Naive B cell (primary cell): ENCODE measurements around the gene KRT27. TPM values are rescaled to one million over a fixed set of nuclear protein-coding genes. Genes with fewer than 3 reads are reported as not detected.

Experiments used
- ATAC-seq, 2 donors: fragments of 150-1000 bp; cut with Tn5 transposase; 2 replicates each; pipeline ENCODE4 v1.10.0; 2021; ENCODE audit warnings: low read depth in 2 of 2, mild to moderate bottlenecking in 2 of 2, moderate library complexity in 2 of 2
- DNase-seq: peaks from one replicate; pipeline ENCODE4 v3.0.0; 2022
- H3K27ac Mint-ChIP-seq, 6 donors: one replicate each; pipeline ENCODE4 v1.8.0; 2020 to 2022; ENCODE audit warnings: mild to moderate bottlenecking in 6 of 6, mixed read lengths in 6 of 6, moderate library complexity in 5 of 6, inconsistent platforms in 2 of 6
- H3K27me3 Mint-ChIP-seq, 3 donors: one replicate each; pipeline ENCODE4 v1.8.0; 2021 to 2022; ENCODE audit warnings: mixed read lengths in 3 of 3, mild to moderate bottlenecking in 1 of 3
- H3K36me3 Mint-ChIP-seq, 2 donors: one replicate each; pipeline ENCODE4 v1.8.0; 2020 to 2022; ENCODE audit warnings: mixed read lengths in 2 of 2, inconsistent platforms in 1 of 2, mild to moderate bottlenecking in 1 of 2
- H3K4me1 Mint-ChIP-seq, 3 donors: one replicate each; pipeline ENCODE4 v1.8.0; 2020 to 2022; ENCODE audit warnings: mixed read lengths in 3 of 3, inconsistent platforms in 1 of 3, mild to moderate bottlenecking in 1 of 3, moderate library complexity in 1 of 3
- H3K4me3 Mint-ChIP-seq, 8 donors: one replicate each; pipeline ENCODE4 v1.8.0; 2020 to 2022; ENCODE audit warnings: mild to moderate bottlenecking in 8 of 8, mixed read lengths in 8 of 8, moderate library complexity in 8 of 8, inconsistent platforms in 2 of 8
- H3K9me3 Mint-ChIP-seq, 7 donors: one replicate each; pipeline ENCODE4 v1.8.0; 2020 to 2022; ENCODE audit warnings: mixed read lengths in 7 of 7, mild to moderate bottlenecking in 5 of 7, inconsistent platforms in 2 of 7, moderate library complexity in 1 of 7
- polyA plus RNA-seq, 6 donors: library from polyadenylated mRNA; unstranded; fragments of 300-500 nt; fragmentation: Illumina TruSeq; gene quantifications; one replicate each; pipeline ENCODE4 v1.2.3, GENCODE V29; 2021; ENCODE audit warnings: low read depth in 6 of 6

Gene KRT27
- polyA plus RNA-seq, 6 donors from 2014 or later = 0.53 TPM; not detected in 5

DNA sequence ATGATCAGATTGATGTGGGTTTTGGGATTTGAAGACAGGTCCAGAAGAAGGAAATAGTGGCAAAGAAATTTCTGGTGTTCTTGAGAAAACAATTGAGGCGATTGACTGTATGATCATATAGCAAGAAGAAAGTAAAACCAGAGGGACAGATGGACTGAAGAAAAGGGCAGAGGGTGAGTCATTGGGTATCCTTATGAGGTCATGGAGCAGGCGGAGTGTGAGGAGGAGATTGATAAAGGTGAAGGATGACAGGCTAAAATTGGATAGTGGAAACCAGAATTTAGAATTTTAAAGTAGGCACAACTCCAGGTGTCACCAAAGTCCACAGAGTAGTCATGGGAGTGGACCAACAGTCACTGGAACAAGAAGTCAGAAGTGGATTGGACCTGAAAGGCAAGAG is 18.8 kb upstream of the KRT27 start:
- peaks cover 0 to 16% of the 10 kb centered on the region in 2 donors for H3K36me3 Mint-ChIP-seq
- H3K4me3 Mint-ChIP-seq = no peak overlapping the region
- peaks cover 0 to 6% (median 0%) of the 10 kb centered on the region in 7 donors for H3K9me3 Mint-ChIP-seq
- H3K27me3 Mint-ChIP-seq = peaks cover 24 to 35% (median 34%) of the 10 kb centered on the region in 3 donors
- H3K4me1 Mint-ChIP-seq = peaks cover 0 to 5% (median 3%) of the 10 kb centered on the region in 3 donors
- no peak for ATAC-seq
- no peak for DNase-seq
- no peak overlapping the region for H3K27ac Mint-ChIP-seq

DNA sequence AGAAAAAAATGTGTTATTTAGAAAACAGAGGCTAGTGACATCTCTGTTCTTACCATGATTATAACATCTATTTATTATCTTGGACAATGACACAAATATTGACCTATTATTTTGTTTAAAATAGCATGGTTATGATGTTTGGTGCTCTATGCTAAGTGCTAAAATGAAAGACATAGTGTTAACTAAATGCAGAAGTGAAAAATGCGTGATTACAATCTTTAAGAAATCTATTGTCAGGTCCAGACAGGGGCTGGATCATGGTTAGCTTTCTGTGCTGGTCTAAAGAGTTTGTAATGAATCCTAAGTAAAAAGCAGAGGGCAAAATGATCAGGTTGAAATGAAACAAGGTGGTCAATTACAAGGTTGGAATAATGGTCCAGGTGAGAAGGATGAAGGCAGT is 18.0 kb upstream of the KRT27 start:
- Mint-ChIP-seq H3K4me1 (peaks cover 0 to 5% (median 3%) of the 10 kb centered on the region in 3 donors), H3K27me3 (peaks cover 27 to 35% (median 35%) of the 10 kb centered on the region in 3 donors), H3K9me3 (peaks cover 0 to 5% (median 0%) of the 10 kb centered on the region in 7 donors), H3K36me3 (peaks cover 0 to 15% of the 10 kb centered on the region in 2 donors), H3K4me3 (no peak overlapping the region), H3K27ac (no peak overlapping the region)
- DNase-seq (no peak), ATAC-seq (no peak)

DNA sequence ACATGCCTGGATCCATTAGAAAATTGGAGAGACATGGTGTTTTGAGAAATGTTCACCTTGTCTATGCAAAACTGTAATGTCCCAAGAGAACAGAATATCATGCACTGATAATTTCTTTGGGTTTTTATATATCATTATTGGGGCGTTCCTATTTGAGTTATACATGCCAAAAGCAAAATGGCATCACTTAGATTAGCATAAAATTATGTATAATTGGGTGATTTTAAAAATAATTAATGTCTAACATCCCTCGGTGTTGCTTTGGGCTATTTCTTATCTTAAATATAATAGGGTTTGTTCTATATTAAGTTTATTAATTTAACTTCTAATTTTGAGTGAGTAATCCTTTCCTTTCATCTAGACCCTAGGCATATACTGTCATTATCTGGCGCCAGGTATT is 17.5 kb upstream of the KRT27 start, which contains the start of gene KRT28:
KRT28 (minus strand) TSS at position 101 of the 400 bp plus-strand sequence; CDS start at position 35, 66 bp downstream.
- DNase-seq (no peak), ATAC-seq (no peak)
- no peak within 1 kb of the TSS for H3K27ac Mint-ChIP-seq
- H3K9me3 Mint-ChIP-seq = peaks cover 0 to 1% (median 0%) of the 10 kb centered on the region in 7 donors
- peaks cover 27 to 34% (median 33%) of the 10 kb centered on the region in 3 donors for H3K27me3 Mint-ChIP-seq
- H3K4me1 Mint-ChIP-seq = peaks cover 0 to 5% (median 3%) of the 10 kb centered on the region in 3 donors
- peaks cover 0 to 10% of the 10 kb centered on the region in 2 donors for H3K36me3 Mint-ChIP-seq
- H3K4me3 Mint-ChIP-seq = no peak within 1 kb of the TSS

- Mint-ChIP-seq H3K27ac (peak overlapping the region in 1 of 6 donors; percentile 50), H3K36me3 (peaks cover 0 to 5% of the 10 kb centered on the region in 2 donors), H3K4me3 (no peak overlapping the region), H3K4me1 (no peaks in the 10 kb centered on the region), H3K9me3 (no peaks in the 10 kb centered on the region), H3K27me3 (peaks cover 33 to 44% (median 39%) of the 10 kb centered on the region in 3 donors)
- ATAC-seq = no peak
- DNase-seq = no peak
Measured at GRCh38 chr17:40796846-40797245, 14.5 kb upstream of the KRT27 start.

DNA sequence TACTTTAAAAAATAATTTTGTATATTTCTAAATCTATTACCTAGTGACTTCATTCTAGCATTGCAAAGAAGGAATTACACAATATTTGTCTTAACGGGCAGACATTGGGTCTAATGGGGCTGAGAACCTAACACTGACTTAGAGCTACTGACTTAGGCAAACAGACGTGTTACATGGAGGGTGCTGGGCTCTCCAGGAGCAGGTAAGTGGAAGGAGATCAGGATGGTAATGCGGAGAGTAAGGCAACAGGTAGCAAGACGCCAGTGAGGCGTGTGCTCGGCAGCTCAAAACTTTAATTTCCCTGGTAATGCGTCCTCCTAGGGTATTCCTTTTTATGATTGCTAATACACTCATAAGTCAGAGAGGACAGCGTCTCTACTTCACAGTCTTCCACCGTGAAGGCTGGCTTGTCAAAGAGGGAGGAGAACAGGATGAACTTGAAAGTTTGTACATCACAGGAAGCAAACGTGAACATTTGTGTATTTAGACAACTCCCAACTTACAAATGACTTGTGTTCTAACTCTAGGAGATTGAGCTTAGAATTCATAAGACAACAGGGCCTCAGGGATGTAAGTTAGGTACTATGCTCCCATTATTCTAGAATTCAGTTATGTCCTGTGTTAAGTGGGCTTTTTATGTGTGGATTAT is 12.8 kb upstream of the KRT27 start:
- no peak overlapping the region for H3K4me3 Mint-ChIP-seq

GRCh38 chr17:40794466-40794865 is 12.1 kb upstream of the KRT27 start:
- no peaks in the 10 kb centered on the region for H3K9me3 Mint-ChIP-seq
- DNase-seq (no peak), ATAC-seq (no peak)
- no peaks in the 10 kb centered on the region for H3K4me1 Mint-ChIP-seq
- H3K36me3 Mint-ChIP-seq = peaks cover 0 to 5% of the 10 kb centered on the region in 2 donors
- H3K4me3 Mint-ChIP-seq = no peak overlapping the region
- peak overlapping the region in 1 of 6 donors; percentile 67 for H3K27ac Mint-ChIP-seq
- peaks cover 33 to 44% (median 39%) of the 10 kb centered on the region in 3 donors for H3K27me3 Mint-ChIP-seq

More for the DNA sequence above, 12.8 kb upstream of the KRT27 start:
- Mint-ChIP-seq H3K4me1 (no peaks in the 10 kb centered on the region), H3K9me3 (no peaks in the 10 kb centered on the region), H3K27ac (no peak overlapping the region), H3K27me3 (peaks cover 33 to 44% (median 39%) of the 10 kb centered on the region in 3 donors), H3K36me3 (peaks cover 0 to 5% of the 10 kb centered on the region in 2 donors)
- ATAC-seq (no peak), DNase-seq (no peak)

GRCh38 chr17:40793832-40794231 is 11.5 kb upstream of the KRT27 start:
- H3K9me3 Mint-ChIP-seq = no peaks in the 10 kb centered on the region

DNA sequence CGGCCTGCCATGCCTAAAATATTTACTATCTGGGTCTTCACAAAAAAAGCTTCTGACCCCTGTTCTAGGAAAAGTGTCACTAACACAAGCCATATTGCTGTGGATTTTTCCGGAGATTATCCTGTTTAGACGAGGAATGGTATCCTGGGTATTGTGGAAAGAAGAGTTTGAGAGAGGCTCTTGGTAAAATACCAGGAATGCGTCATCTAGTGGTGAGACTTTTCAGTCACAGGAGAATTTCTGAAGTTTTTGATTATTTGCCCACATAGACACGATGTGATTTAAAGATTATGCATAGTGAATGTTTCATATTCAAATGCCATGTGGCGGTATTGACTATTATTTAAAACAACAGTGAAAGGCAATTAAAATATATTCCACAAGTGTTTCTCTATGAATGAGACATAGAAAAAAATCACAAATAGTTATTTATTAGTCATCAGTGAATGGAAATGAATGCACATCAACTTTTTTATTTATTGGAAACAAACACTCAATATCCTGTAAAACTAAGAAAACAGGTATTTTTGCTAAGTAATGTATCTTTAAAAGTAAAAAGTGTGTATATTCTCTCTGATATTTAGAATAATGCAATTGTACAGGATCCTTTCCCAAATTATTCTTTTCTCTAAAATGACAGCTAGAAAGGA is 9.6 kb upstream of the KRT27 start:
- peaks cover 0 to 5% of the 10 kb centered on the region in 2 donors for H3K36me3 Mint-ChIP-seq
- DNase-seq (no peak), ATAC-seq (no peak)
- peaks cover 29 to 49% (median 45%) of the 10 kb centered on the region in 3 donors for H3K27me3 Mint-ChIP-seq
- H3K27ac Mint-ChIP-seq = no peak overlapping the region
- no peak overlapping the region for H3K4me3 Mint-ChIP-seq
- no peaks in the 10 kb centered on the region for H3K4me1 Mint-ChIP-seq
- no peaks in the 10 kb centered on the region for H3K9me3 Mint-ChIP-seq

More at GRCh38 chr17:40793832-40794231, 11.5 kb upstream of the KRT27 start:
- DNase-seq = no peak
- Mint-ChIP-seq H3K27me3 (peaks cover 33 to 44% (median 39%) of the 10 kb centered on the region in 3 donors), H3K27ac (no peak overlapping the region), H3K4me1 (no peaks in the 10 kb centered on the region), H3K4me3 (no peak overlapping the region), H3K36me3 (peaks cover 0 to 5% of the 10 kb centered on the region in 2 donors)
- ATAC-seq = no peak

DNA sequence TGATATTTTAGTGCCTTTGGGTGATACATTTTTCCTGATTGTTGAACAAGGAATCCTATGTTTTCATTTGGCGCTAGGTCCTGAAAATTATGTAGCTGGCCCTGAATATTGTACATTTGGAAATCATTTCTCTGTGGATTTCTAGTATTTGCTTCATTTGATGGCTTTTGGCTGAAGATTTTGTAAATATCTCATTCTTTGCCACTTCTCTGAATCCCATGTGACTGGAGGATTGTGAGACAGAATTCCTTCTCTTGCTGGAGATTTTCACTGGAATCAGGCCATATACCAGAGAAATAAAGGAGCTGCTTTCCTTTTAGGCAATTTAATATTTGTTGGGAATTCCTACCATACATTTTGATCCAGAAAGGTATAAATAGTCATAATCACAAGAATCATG is 8.8 kb upstream of the KRT27 start:
- H3K4me3 Mint-ChIP-seq = no peak overlapping the region
- H3K27ac Mint-ChIP-seq = no peak overlapping the region
- H3K4me1 Mint-ChIP-seq = no peaks in the 10 kb centered on the region
- H3K9me3 Mint-ChIP-seq = no peaks in the 10 kb centered on the region
- peaks cover 24 to 43% (median 38%) of the 10 kb centered on the region in 3 donors for H3K27me3 Mint-ChIP-seq
- no peak for ATAC-seq
- no peak for DNase-seq
- no peaks in the 10 kb centered on the region for H3K36me3 Mint-ChIP-seq

GRCh38 chr17:40779181-40779909 is 3.0 kb downstream of the KRT27 start:
- H3K9me3 Mint-ChIP-seq = peaks cover 0 to 2% (median 0%) of the 10 kb centered on the region in 7 donors
- H3K4me3 Mint-ChIP-seq = peak overlapping the region; percentile 17 to 78 (median 54)
- H3K27ac Mint-ChIP-seq = peak overlapping the region in 1 of 6 donors; percentile 47
- no peaks in the 10 kb centered on the region for H3K36me3 Mint-ChIP-seq
- DNase-seq (no peak), ATAC-seq (peak; percentile 40 to 48)
- peaks cover 50 to 71% (median 71%) of the 10 kb centered on the region in 3 donors for H3K27me3 Mint-ChIP-seq
- H3K4me1 Mint-ChIP-seq = peaks cover 0 to 9% (median 0%) of the 10 kb centered on the region in 3 donors

DNA sequence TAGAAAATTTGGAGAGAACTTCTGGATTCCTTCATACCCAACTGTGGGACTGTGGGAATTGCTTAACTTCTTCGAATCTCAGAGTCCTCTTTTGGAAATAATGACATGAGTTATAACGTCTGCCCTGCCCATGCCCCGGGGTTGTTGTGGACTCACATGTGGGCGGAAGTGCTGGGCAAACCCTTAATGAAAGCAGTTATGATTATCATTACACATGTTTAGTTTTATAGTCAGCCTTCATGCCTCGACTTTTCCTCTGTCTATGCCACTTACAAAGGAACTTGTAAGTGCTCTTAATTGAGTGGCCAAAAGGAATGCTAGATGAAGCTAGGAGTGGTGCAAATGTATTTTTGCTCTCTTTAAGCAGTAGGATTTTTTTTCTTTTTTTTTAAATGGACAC is 3.9 kb downstream of the KRT27 start:
- no peaks in the 10 kb centered on the region for H3K36me3 Mint-ChIP-seq
- peaks cover 45 to 69% (median 68%) of the 10 kb centered on the region in 3 donors for H3K27me3 Mint-ChIP-seq

GRCh38 chr17:40777971-40778370 is 4.4 kb downstream of the KRT27 start:
- Mint-ChIP-seq H3K4me3 (no peak overlapping the region), H3K9me3 (peaks cover 0 to 2% (median 0%) of the 10 kb centered on the region in 7 donors), H3K36me3 (no peaks in the 10 kb centered on the region), H3K27me3 (peaks cover 41 to 66% (median 64%) of the 10 kb centered on the region in 3 donors), H3K27ac (no peak overlapping the region), H3K4me1 (peaks cover 0 to 9% (median 0%) of the 10 kb centered on the region in 3 donors)
- ATAC-seq (no peak), DNase-seq (no peak)

More for the DNA sequence above, 3.9 kb downstream of the KRT27 start:
- DNase-seq (no peak), ATAC-seq (no peak)
- H3K27ac Mint-ChIP-seq = no peak overlapping the region
- peaks cover 0 to 2% (median 0%) of the 10 kb centered on the region in 7 donors for H3K9me3 Mint-ChIP-seq
- peaks cover 0 to 9% (median 0%) of the 10 kb centered on the region in 3 donors for H3K4me1 Mint-ChIP-seq
- H3K4me3 Mint-ChIP-seq = no peak overlapping the region

GRCh38 chr17:40777459-40777858 is 4.9 kb downstream of the KRT27 start:
- no peak overlapping the region for H3K27ac Mint-ChIP-seq

More at GRCh38 chr17:40777459-40777858, 4.9 kb downstream of the KRT27 start:
- H3K27me3 Mint-ChIP-seq = peaks cover 45 to 66% (median 65%) of the 10 kb centered on the region in 3 donors
- DNase-seq (no peak), ATAC-seq (no peak)
- H3K4me1 Mint-ChIP-seq = peaks cover 0 to 9% (median 0%) of the 10 kb centered on the region in 3 donors
- no peak overlapping the region for H3K4me3 Mint-ChIP-seq
- H3K36me3 Mint-ChIP-seq = no peaks in the 10 kb centered on the region
- H3K9me3 Mint-ChIP-seq = peaks cover 0 to 3% (median 0%) of the 10 kb centered on the region in 7 donors
